CD4-positive, alpha-beta T cell treated with Interleukin-10 for 1 hour (primary cell): ENCODE measurements around the gene PTGDR2.

Source experiments
- DNase-seq: peaks from one replicate; pipeline ENCODE4 v3.0.0-alpha.2; 2020

The PTGDR2 gene

GRCh38 chr11:60873533-60873932 lies 17.8 kb upstream of the PTGDR2 start:
- DNase-seq: no peak

- DNase-seq: no peak
Measured at GRCh38 chr11:60872961-60873524, 17.3 kb upstream of the PTGDR2 start.

GRCh38 chr11:60872124-60872960 lies 16.6 kb upstream of the PTGDR2 start:
- DNase-seq: no peak

GRCh38 chr11:60871378-60872061 lies 15.8 kb upstream of the PTGDR2 start:
- DNase-seq: peak; percentile 13

GRCh38 chr11:60870733-60871377 lies 15.1 kb upstream of the PTGDR2 start:
- DNase-seq: no peak

- DNase-seq: peak; percentile 28
Measured at GRCh38 chr11:60870276-60870675, 14.5 kb upstream of the PTGDR2 start.

GRCh38 chr11:60869451-60869825 lies 13.7 kb upstream of the PTGDR2 start:
- no peak for DNase-seq

- DNase-seq: no peak
Measured at GRCh38 chr11:60868682-60869450, 13.1 kb upstream of the PTGDR2 start.

- DNase-seq: no peak
Measured at GRCh38 chr11:60867871-60868681, 12.3 kb upstream of the PTGDR2 start.

- DNase-seq: no peak
Measured at GRCh38 chr11:60866911-60867870, 11.4 kb upstream of the PTGDR2 start, which contains the start of gene ZP1. ZP1 (plus strand) TSS chr11:60867542; CDS start chr11:60867562, 20 bp downstream.

- DNase-seq: no peak
Measured at GRCh38 chr11:60864856-60865513, 9.2 kb upstream of the PTGDR2 start.

- no peak for DNase-seq
Measured at GRCh38 chr11:60863550-60864521, 8.1 kb upstream of the PTGDR2 start.

GRCh38 chr11:60862171-60862570 lies 6.4 kb upstream of the PTGDR2 start:
- no peak for DNase-seq

GRCh38 chr11:60860943-60861342 lies 5.2 kb upstream of the PTGDR2 start:
- no peak for DNase-seq

GRCh38 chr11:60859616-60860250 lies 4.0 kb upstream of the PTGDR2 start:
- no peak for DNase-seq

GRCh38 chr11:60858731-60859464 lies 3.1 kb upstream of the PTGDR2 start:
- DNase-seq: no peak

GRCh38 chr11:60858236-60858635 lies 2.5 kb upstream of the PTGDR2 start:
- DNase-seq: no peak
